Body of pancreas (tissue), 4 donors: Measurements from ENCODE around the gene COL15A1.

ENCODE experiments used
- CTCF ChIP-seq, 7 experiments: fragments of 450-650 bp in 4 of 7; fragments of 200-600 bp in 3 of 7; sonication (generic) in 3 of 7; IDR thresholded peaks; one replicate each; pipeline ENCODE4 v1.5.1; 2016 to 2019; ENCODE audit warnings: antibody characterized with exemption in 7 of 7
- POLR2A ChIP-seq, 3 donors: fragments of 450-650 bp; IDR thresholded peaks; one replicate each; pipeline ENCODE4 v1.6.1; 2016; ENCODE audit warnings: antibody characterized with exemption in 3 of 3, mild to moderate bottlenecking in 2 of 3

DNA sequence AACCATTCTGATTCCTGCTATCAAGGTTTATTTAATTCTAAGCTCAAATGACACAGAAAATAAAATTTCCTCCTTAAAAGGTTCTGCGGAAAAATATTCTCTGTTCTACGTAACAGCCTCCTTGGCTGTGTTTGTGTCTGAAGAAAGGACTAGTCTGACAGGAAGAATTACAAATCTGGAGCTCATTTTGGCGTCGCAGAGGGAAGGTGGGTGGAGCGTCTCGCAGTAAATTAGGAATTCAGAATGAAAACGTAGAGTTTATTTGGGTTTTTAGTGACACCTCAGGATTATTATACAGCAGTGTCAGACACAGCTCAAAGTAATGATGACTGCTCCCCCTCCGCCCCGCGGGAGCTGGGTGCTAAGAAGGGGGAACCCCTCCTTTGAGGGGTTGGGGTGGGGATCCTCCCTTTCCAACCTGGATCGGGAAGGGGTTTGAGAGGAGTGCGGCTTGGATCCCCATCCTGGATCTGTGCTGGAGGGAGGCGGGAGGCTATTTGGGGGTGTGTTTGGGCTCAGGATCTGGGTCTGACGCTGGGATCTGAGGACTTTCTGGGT is 160.3 kb downstream of the COL15A1 start:
- TF ChIP-seq CTCF (IDR thresholded peaks at IDR 0.05) (no peak), POLR2A (IDR thresholded peaks at IDR 0.05) (no peak)
